Peyer's patch (tissue), 4 donors: ENCODE results near the gene PLA2G4B. TPM values are rescaled to one million over a fixed set of nuclear protein-coding genes. Genes with fewer than 3 reads are reported as not detected.

Source experiments
- DNase-seq, 3 donors: peaks; one replicate each; pipeline ENCODE4 v3.0.0-alpha.2; 2017 to 2019
- H3K27ac ChIP-seq, 4 donors: fragments of 200-600 bp; sonication (generic); one replicate each; pipeline ENCODE4 v1.5.1; 2016 to 2019
- H3K27me3 ChIP-seq, 2 donors: fragments of 200-600 bp; sonication (generic); one replicate each; pipeline ENCODE4 v1.5.1; 2019
- H3K36me3 ChIP-seq, 3 donors: fragments of 200-600 bp; sonication (generic); one replicate each; pipeline ENCODE4 v1.5.1; 2016 to 2019
- H3K4me1 ChIP-seq, 4 donors: fragments of 200-600 bp; sonication (generic); one replicate each; pipeline ENCODE4 v1.5.1; 2016 to 2019
- H3K4me3 ChIP-seq, 4 donors: fragments of 200-600 bp; sonication (generic); 1 replicate in 3 of 4; 2 replicates in 1 of 4; pipeline ENCODE4 v1.5.1; 2016 to 2019; ENCODE audit warnings: mild to moderate bottlenecking in 1 of 4
- H3K9me3 ChIP-seq, 4 donors: fragments of 200-600 bp; sonication (generic); one replicate each; pipeline ENCODE4 v1.5.1; 2016 to 2019; ENCODE audit warnings: mild to moderate bottlenecking in 1 of 4
- POLR2A ChIP-seq, 2 donors: fragments of 450-650 bp; IDR thresholded peaks; one replicate each; pipeline ENCODE4 v1.5.1; 2017; ENCODE audit warnings: antibody characterized with exemption in 2 of 2, mild to moderate bottlenecking in 2 of 2, moderate library complexity in 2 of 2
- total RNA-seq, 4 donors: library from RNA; depleted of rRNA; stranded (reverse); fragments of >200 nt; gene quantifications; one replicate each; pipeline ENCODE4 v1.1.0, GENCODE V29; 2016
- TF ChIP-seq, protein P1 (sequence below), 6 experiments: fragments of 450-650 bp in 4 of 6; fragments of 200-600 bp in 2 of 6; sonication (generic) in 1 of 6; IDR thresholded peaks; one replicate each; pipeline ENCODE4 v1.5.1; 2017 to 2019; ENCODE audit warnings: antibody characterized with exemption in 6 of 6, mild to moderate bottlenecking in 3 of 6, moderate library complexity in 1 of 6

The PLA2G4B gene
- total RNA-seq, 4 donors from 2014 or later = 7.2 to 15.3 (median 13.3) TPM

DNA sequence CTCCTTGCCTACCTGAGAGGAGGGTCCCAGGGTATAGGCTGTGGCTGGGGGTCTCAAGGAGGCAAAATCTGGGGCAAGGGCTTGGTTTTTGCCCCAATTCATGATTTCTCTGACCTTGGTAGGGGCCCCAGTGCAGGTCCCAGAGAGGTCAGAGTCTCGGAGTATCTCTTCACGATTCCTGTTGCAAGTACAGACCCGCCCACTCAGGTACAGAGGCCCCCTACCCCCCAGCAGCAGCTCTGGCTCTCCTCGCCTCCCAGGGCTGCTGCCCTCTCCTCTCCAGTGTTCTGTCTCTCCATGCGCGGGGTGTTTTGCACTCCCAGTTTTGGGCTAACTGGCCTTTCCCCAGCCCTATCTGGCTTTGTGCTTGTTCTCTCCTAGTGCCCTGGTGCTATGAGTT is 16.2 kb upstream of the PLA2G4B start:
- Histone ChIP-seq H3K4me3 (no peak overlapping the region), H3K9me3 (no peaks in the 10 kb centered on the region), H3K36me3 (peaks cover 0 to 72% (median 0%) of the 10 kb centered on the region in 3 donors), H3K27me3 (no peaks in the 10 kb centered on the region), H3K27ac (no peak overlapping the region), H3K4me1 (peaks cover 0 to 3% (median 1%) of the 10 kb centered on the region in 4 donors)
- no peak for DNase-seq
- TF ChIP-seq, protein P1, sequence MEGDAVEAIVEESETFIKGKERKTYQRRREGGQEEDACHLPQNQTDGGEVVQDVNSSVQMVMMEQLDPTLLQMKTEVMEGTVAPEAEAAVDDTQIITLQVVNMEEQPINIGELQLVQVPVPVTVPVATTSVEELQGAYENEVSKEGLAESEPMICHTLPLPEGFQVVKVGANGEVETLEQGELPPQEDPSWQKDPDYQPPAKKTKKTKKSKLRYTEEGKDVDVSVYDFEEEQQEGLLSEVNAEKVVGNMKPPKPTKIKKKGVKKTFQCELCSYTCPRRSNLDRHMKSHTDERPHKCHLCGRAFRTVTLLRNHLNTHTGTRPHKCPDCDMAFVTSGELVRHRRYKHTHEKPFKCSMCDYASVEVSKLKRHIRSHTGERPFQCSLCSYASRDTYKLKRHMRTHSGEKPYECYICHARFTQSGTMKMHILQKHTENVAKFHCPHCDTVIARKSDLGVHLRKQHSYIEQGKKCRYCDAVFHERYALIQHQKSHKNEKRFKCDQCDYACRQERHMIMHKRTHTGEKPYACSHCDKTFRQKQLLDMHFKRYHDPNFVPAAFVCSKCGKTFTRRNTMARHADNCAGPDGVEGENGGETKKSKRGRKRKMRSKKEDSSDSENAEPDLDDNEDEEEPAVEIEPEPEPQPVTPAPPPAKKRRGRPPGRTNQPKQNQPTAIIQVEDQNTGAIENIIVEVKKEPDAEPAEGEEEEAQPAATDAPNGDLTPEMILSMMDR (IDR thresholded peaks at IDR 0.05) = no peak
- TF ChIP-seq POLR2A (IDR thresholded peaks at IDR 0.05) = no peak

DNA sequence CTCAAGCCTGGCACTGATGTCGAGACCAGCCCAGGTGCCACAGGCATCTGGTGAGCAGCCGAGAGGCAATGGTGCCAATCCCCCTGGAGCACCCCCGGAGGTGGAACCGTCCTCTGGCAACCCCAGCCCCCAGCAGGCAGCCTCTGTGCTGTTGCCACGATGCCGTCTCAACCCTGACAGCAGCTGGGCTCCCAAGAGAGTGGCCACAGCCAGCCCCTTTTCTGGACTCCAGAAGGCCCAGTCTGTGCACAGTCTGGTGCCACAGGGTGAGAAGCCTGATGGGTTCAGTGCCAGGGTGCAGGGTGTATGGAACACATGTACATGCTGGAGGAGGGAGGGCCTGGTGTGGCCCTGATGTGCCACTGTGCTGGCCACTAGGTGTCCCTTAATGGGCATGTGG is 15.7 kb upstream of the PLA2G4B start:
- Histone ChIP-seq H3K36me3 (peaks cover 0 to 67% (median 0%) of the 10 kb centered on the region in 3 donors), H3K4me1 (peaks cover 0 to 4% (median 2%) of the 10 kb centered on the region in 4 donors), H3K27me3 (no peaks in the 10 kb centered on the region), H3K27ac (no peak overlapping the region), H3K9me3 (no peaks in the 10 kb centered on the region), H3K4me3 (no peak overlapping the region)
- TF ChIP-seq, protein P1 (IDR thresholded peaks at IDR 0.05) = no peak
- TF ChIP-seq POLR2A (IDR thresholded peaks at IDR 0.05) = no peak
- DNase-seq = no peak

DNA sequence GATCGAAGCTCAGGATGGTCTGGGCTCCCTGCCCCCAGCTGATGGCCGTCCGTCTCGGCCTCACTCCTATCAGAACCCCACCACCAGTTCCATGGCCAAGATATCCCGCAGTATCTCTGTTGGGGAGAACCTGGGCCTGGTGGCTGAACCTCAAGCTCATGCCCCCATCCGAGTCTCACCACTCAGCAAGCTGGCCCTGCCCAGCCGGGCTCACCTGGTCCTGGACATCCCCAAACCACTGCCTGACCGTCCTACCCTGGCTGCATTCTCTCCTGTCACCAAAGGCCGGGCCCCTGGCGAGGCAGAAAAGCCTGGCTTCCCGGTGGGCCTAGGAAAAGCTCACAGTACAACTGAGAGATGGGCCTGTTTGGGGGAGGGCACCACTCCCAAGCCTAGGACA is 15.1 kb upstream of the PLA2G4B start:
- no peak for TF ChIP-seq POLR2A (IDR thresholded peaks at IDR 0.05)
- TF ChIP-seq, protein P1 (IDR thresholded peaks at IDR 0.05) = no peak
- Histone ChIP-seq H3K4me3 (no peak overlapping the region), H3K36me3 (peaks cover 0 to 62% (median 0%) of the 10 kb centered on the region in 3 donors), H3K4me1 (peaks cover 0 to 5% (median 2%) of the 10 kb centered on the region in 4 donors), H3K27ac (no peak overlapping the region), H3K27me3 (no peaks in the 10 kb centered on the region), H3K9me3 (no peaks in the 10 kb centered on the region)
- DNase-seq = no peak

DNA sequence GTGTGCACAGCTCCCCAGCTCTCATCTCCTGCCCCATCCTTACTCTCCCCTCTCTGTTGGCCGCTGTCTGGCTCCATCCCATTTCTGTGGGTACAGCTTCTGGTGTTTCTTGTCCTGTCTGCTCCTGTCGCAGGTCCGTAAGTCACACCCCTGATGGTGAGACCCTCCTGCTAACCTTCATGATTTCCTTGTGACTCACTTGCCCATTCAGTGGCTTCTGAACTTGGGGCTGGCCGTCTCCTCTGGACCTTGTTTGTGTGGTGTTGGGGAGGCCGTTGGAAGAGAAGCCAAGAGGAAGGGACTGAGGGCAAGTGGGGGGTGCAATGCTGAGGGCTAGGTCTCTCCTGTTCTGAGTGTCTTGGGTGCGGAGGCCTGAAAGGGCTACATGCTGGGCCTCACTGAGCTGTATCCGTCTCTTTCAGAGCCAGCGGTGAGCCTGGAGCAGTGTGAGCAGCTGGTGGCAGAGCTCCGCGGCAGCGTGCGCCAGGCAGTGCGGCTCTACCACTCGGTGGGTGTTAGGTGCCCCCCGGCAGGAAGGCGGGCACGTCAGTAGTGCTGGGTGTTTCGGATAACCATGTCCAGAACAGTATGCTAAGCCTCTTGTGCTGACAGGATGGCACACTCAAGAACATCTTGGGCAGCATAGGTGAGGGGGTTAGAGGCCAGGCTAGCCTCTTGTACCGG is 14.4 kb upstream of the PLA2G4B start:
- Histone ChIP-seq H3K36me3 (peaks cover 0 to 55% (median 0%) of the 10 kb centered on the region in 3 donors), H3K4me3 (no peak overlapping the region), H3K9me3 (no peaks in the 10 kb centered on the region), H3K27me3 (no peaks in the 10 kb centered on the region), H3K27ac (no peak overlapping the region), H3K4me1 (peaks cover 5 to 12% (median 6%) of the 10 kb centered on the region in 4 donors)
- DNase-seq = no peak
- TF ChIP-seq, protein P1 (IDR thresholded peaks at IDR 0.05) = no peak
- TF ChIP-seq POLR2A (IDR thresholded peaks at IDR 0.05) = no peak

DNA sequence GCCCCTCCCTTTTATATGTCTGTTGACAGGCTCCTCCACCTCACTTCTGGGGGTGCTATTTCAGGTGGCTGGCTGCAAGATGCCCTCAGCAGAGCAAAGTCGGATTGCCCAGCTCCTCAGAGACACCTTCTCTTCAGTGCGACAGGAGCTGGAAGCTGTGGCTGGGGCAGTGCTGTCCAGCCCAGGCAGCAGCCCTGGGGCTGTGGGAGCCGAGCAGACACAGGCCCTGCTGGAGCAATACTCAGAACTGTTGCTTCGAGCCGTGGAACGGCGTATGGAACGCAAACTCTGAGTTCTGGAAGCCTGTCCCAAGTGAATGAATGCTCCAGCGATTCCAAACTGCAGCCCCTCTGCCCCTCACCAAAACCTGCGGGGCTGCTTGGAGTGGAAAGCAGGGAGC is 13.5 kb upstream of the PLA2G4B start:
- TF ChIP-seq POLR2A (IDR thresholded peaks at IDR 0.05) = no peak
- TF ChIP-seq, protein P1 (IDR thresholded peaks at IDR 0.05) = no peak
- H3K36me3 ChIP-seq = peaks cover 0 to 45% (median 0%) of the 10 kb centered on the region in 3 donors

More for the DNA sequence above, 13.5 kb upstream of the PLA2G4B start:
- no peak for DNase-seq
- H3K4me3 ChIP-seq = no peak overlapping the region
- H3K27me3 ChIP-seq = no peaks in the 10 kb centered on the region
- no peak overlapping the region for H3K27ac ChIP-seq
- H3K9me3 ChIP-seq = no peaks in the 10 kb centered on the region
- peaks cover 5 to 16% (median 6%) of the 10 kb centered on the region in 4 donors for H3K4me1 ChIP-seq
